Stromal cell of bone marrow (primary cell): ENCODE data around the gene SCAPER.

ENCODE experiments used
- DNase-seq: peaks from one replicate; pipeline ENCODE4 v3.0.0-alpha.2; 2012; ENCODE audit warnings: low read depth

SCAPER gene

GRCh38 chr15:76667943-76668715, 237.0 kb downstream of the SCAPER start:
- DNase-seq: no peak

- DNase-seq: no peak
These were observed 240.2 kb downstream of the SCAPER start for GRCh38 chr15:76664895-76665294.

- DNase-seq: no peak
These were observed 240.7 kb downstream of the SCAPER start for GRCh38 chr15:76664411-76664810.

GRCh38 chr15:76663529-76663928, 241.6 kb downstream of the SCAPER start:
- DNase-seq: no peak

- no peak for DNase-seq
These were observed 256.3 kb downstream of the SCAPER start for GRCh38 chr15:76648732-76649444.

GRCh38 chr15:76647612-76648011, 257.5 kb downstream of the SCAPER start:
- DNase-seq: no peak

GRCh38 chr15:76644646-76645045, 260.5 kb downstream of the SCAPER start:
- no peak for DNase-seq

- DNase-seq: no peak
These were observed 262.5 kb downstream of the SCAPER start for GRCh38 chr15:76642671-76643070.

GRCh38 chr15:76637166-76637565, 268.0 kb downstream of the SCAPER start:
- no peak for DNase-seq

GRCh38 chr15:76636059-76636458, 269.1 kb downstream of the SCAPER start:
- no peak for DNase-seq

- no peak for DNase-seq
These were observed 278.5 kb downstream of the SCAPER start for GRCh38 chr15:76626611-76627010.

- no peak for DNase-seq
These were observed 279.9 kb downstream of the SCAPER start for GRCh38 chr15:76625267-76625666.

- DNase-seq: no peak
These were observed 290.4 kb downstream of the SCAPER start for GRCh38 chr15:76614725-76615124.

GRCh38 chr15:76588811-76589747, 316.1 kb downstream of the SCAPER start:
- no peak for DNase-seq

GRCh38 chr15:76585576-76585897, 319.6 kb downstream of the SCAPER start:
- DNase-seq: no peak

- DNase-seq: no peak
These were observed 320.1 kb downstream of the SCAPER start for GRCh38 chr15:76584868-76585575.

GRCh38 chr15:76582550-76582949, 322.6 kb downstream of the SCAPER start:
- DNase-seq: no peak

GRCh38 chr15:76577879-76578512, 327.1 kb downstream of the SCAPER start:
- DNase-seq: no peak

GRCh38 chr15:76576523-76577279, 328.4 kb downstream of the SCAPER start:
- peak; percentile 39 for DNase-seq

GRCh38 chr15:76575679-76576078, 329.5 kb downstream of the SCAPER start:
- DNase-seq: no peak

- no peak for DNase-seq
These were observed 329.9 kb downstream of the SCAPER start for GRCh38 chr15:76575274-76575673.
